IPS-20b (cell line): ENCODE results near the gene SMS.
A peak's percentile ranks its signal among the peaks of the same experiment; 100 is the strongest.
"Not testable (repeated sequence)": the region's sequence is repeated elsewhere in the genome, so short reads cannot be mapped to it uniquely, and the experiment has no call there.

Source experiments
- H3K27ac ChIP-seq: one replicate; pipeline ENCODE4 v1.5.1; 2013; ENCODE audit warnings: low read length
- H3K27me3 ChIP-seq: 2 replicates; pipeline ENCODE4 v1.6.1; 2013; ENCODE audit warnings: mild to moderate bottlenecking, low read length, inconsistent platforms; ENCODE audit not compliant: insufficient read depth
- H3K36me3 ChIP-seq: 2 replicates; pipeline ENCODE4 v1.6.1; 2013; ENCODE audit warnings: low read depth, mild to moderate bottlenecking, inconsistent platforms, low read length, moderate library complexity; ENCODE audit not compliant: insufficient read depth
- H3K4me1 ChIP-seq: 2 replicates; pipeline ENCODE4 v1.6.1; 2013; ENCODE audit warnings: mild to moderate bottlenecking, control low read depth, inconsistent platforms, low read length, moderate library complexity; ENCODE audit not compliant: insufficient read depth
- H3K4me3 ChIP-seq: 2 replicates; pipeline ENCODE4 v1.5.1; 2013; ENCODE audit warnings: mild to moderate bottlenecking, low read length, inconsistent platforms
- H3K9ac ChIP-seq: 2 replicates; pipeline ENCODE4 v1.6.1; 2013; ENCODE audit warnings: low read depth, mild to moderate bottlenecking, inconsistent platforms, low read length, moderate library complexity
- H3K9me3 ChIP-seq: 2 replicates; pipeline ENCODE4 v1.6.1; 2013; ENCODE audit warnings: mild to moderate bottlenecking, low read depth, low read length, inconsistent platforms; ENCODE audit not compliant: insufficient read depth

SMS gene

GRCh38 chrX:21933077-21933476, 7.4 kb upstream of the SMS start:
- Histone ChIP-seq H3K9ac (no peak overlapping the region), H3K27ac (no peak overlapping the region), H3K27me3 (no peaks in the 10 kb centered on the region), H3K4me1 (no peaks in the 10 kb centered on the region), H3K4me3 (no peak overlapping the region), H3K36me3 (no peaks in the 10 kb centered on the region), H3K9me3 (no peaks in the 10 kb centered on the region)

GRCh38 chrX:21934414-21934813, 6.1 kb upstream of the SMS start:
- Histone ChIP-seq H3K9me3 (no peaks in the 10 kb centered on the region), H3K27ac (no peak overlapping the region), H3K4me3 (no peak overlapping the region), H3K9ac (no peak overlapping the region), H3K36me3 (no peaks in the 10 kb centered on the region), H3K27me3 (no peaks in the 10 kb centered on the region), H3K4me1 (no peaks in the 10 kb centered on the region)

GRCh38 chrX:21939906-21940305, 603 bp upstream of the SMS start:
- no peak overlapping the region for H3K27ac ChIP-seq
- H3K36me3 ChIP-seq = 0 out of 2 replicates have a peak, but pooled peaks cover 4% of the 10 kb centered on the region
- no peaks in the 10 kb centered on the region for H3K9me3 ChIP-seq
- H3K4me1 ChIP-seq = peaks cover 13% of the 10 kb centered on the region
- peak overlapping the region; percentile 78; the same call in 1 of the 2 replicates for H3K9ac ChIP-seq
- no peaks in the 10 kb centered on the region for H3K27me3 ChIP-seq
- peak overlapping the region; percentile 63 for H3K4me3 ChIP-seq

- no peak overlapping the region for H3K27ac ChIP-seq
- no peaks in the 10 kb centered on the region for H3K9me3 ChIP-seq
- 0 out of 2 replicates have a peak, but pooled peaks cover 4% of the 10 kb centered on the region for H3K36me3 ChIP-seq
- H3K9ac ChIP-seq = no peak overlapping the region; the same call in 1 of the 2 replicates
- no peaks in the 10 kb centered on the region for H3K27me3 ChIP-seq
- peaks cover 34% of the 10 kb centered on the region for H3K4me1 ChIP-seq
- H3K4me3 ChIP-seq = peak overlapping the region; percentile 72; the same call in 1 of the 2 replicates
Observed at GRCh38 chrX:21943460-21944135, 3.1 kb downstream of the SMS start.

GRCh38 chrX:21944136-21944615, 3.7 kb downstream of the SMS start:
- Histone ChIP-seq H3K4me3 (peak overlapping the region; percentile 72; the same call in 1 of the 2 replicates), H3K27me3 (no peaks in the 10 kb centered on the region), H3K9me3 (no peaks in the 10 kb centered on the region), H3K9ac (no peak overlapping the region; the same call in 1 of the 2 replicates), H3K27ac (no peak overlapping the region), H3K4me1 (peaks cover 37% of the 10 kb centered on the region), H3K36me3 (0 out of 2 replicates have a peak, but pooled peaks cover 6% of the 10 kb centered on the region)

- 0 out of 2 replicates have a peak, but pooled peaks cover 8% of the 10 kb centered on the region for H3K36me3 ChIP-seq
- H3K27ac ChIP-seq = peak overlapping the region; percentile 36
- peaks cover 37% of the 10 kb centered on the region for H3K4me1 ChIP-seq
- H3K27me3 ChIP-seq = no peaks in the 10 kb centered on the region
- H3K9ac ChIP-seq = peak overlapping the region; percentile 34; the same call in 1 of the 2 replicates
- H3K4me3 ChIP-seq = peak overlapping the region; percentile 57
- no peaks in the 10 kb centered on the region for H3K9me3 ChIP-seq
Observed at GRCh38 chrX:21946925-21947641, 6.6 kb downstream of the SMS start.

GRCh38 chrX:21947671-21948070, 7.2 kb downstream of the SMS start:
- Histone ChIP-seq H3K9me3 (no peaks in the 10 kb centered on the region), H3K36me3 (0 out of 2 replicates have a peak, but pooled peaks cover 4% of the 10 kb centered on the region), H3K4me3 (peak overlapping the region; percentile 57; the same call in 1 of the 2 replicates), H3K27me3 (no peaks in the 10 kb centered on the region), H3K27ac (no peak overlapping the region), H3K9ac (peak overlapping the region; percentile 34; the same call in 1 of the 2 replicates), H3K4me1 (peaks cover 37% of the 10 kb centered on the region)

GRCh38 chrX:21948897-21949578, 8.5 kb downstream of the SMS start:
- H3K9ac ChIP-seq = no peak overlapping the region
- no peaks in the 10 kb centered on the region for H3K9me3 ChIP-seq
- no peak overlapping the region for H3K27ac ChIP-seq

GRCh38 chrX:21949689-21950088, 9.2 kb downstream of the SMS start:
- no peak overlapping the region for H3K27ac ChIP-seq
- H3K9me3 ChIP-seq = no peaks in the 10 kb centered on the region
- no peak overlapping the region for H3K4me3 ChIP-seq
- H3K4me1 ChIP-seq = peaks cover 31% of the 10 kb centered on the region
- H3K36me3 ChIP-seq = 0 out of 2 replicates have a peak, but pooled peaks cover 4% of the 10 kb centered on the region
- H3K27me3 ChIP-seq = no peaks in the 10 kb centered on the region
- no peak overlapping the region for H3K9ac ChIP-seq

More at GRCh38 chrX:21948897-21949578, 8.5 kb downstream of the SMS start:
- Histone ChIP-seq H3K4me3 (no peak overlapping the region), H3K27me3 (no peaks in the 10 kb centered on the region), H3K4me1 (peaks cover 33% of the 10 kb centered on the region), H3K36me3 (0 out of 2 replicates have a peak, but pooled peaks cover 4% of the 10 kb centered on the region)

- not testable (repeated sequence) for H3K9ac ChIP-seq, H3K27me3 ChIP-seq, H3K9me3 ChIP-seq, H3K27ac ChIP-seq, H3K36me3 ChIP-seq, H3K4me3 ChIP-seq
- H3K4me1 ChIP-seq = peaks cover 31% of the 10 kb centered on the region
Observed at GRCh38 chrX:21950557-21950956, 10.0 kb downstream of the SMS start.

- Histone ChIP-seq H3K9ac (no peak overlapping the region), H3K4me3 (no peak overlapping the region), H3K27me3 (no peaks in the 10 kb centered on the region), H3K4me1 (peaks cover 14% of the 10 kb centered on the region), H3K36me3 (0 out of 2 replicates have a peak, but pooled peaks cover 4% of the 10 kb centered on the region), H3K27ac (no peak overlapping the region), H3K9me3 (no peaks in the 10 kb centered on the region)
Observed at GRCh38 chrX:21952624-21953023, 12.1 kb downstream of the SMS start.
